ENCODE measurements around the gene PCSK6. TPM values are rescaled to one million over a fixed set of nuclear protein-coding genes. Genes with fewer than 3 reads are reported as not detected.

PCSK6 gene
- total RNA-seq, 2 experiments from 2014 or later: 0.57 TPM; not detected in 1

GRCh38 chr15:101322854-101323477 lies 166.5 kb downstream of the PCSK6 start:
- POLR2A ChIA-PET: interaction anchor here (0.7 kb wide), 1 partner anchor 313 kb away, joined by 5 read pairs; no protein-coding TSS in a partner anchor
- Histone ChIP-seq H3K4me2 (ENCODE audit: low read length) (no peak overlapping the region), H3K36me3 (ENCODE audit: insufficient read depth, low read length) (no peaks in the 10 kb centered on the region), H3K4me3 (ENCODE audit: low read depth, low read length, poor library complexity, severe bottlenecking) (no peak overlapping the region), H3K4me1 (ENCODE audit: insufficient read depth, low read length, poor library complexity, severe bottlenecking) (no peaks in the 10 kb centered on the region), H2AFZ (ENCODE audit: low read length) (no peak overlapping the region), H3K27ac (ENCODE audit: low read depth, low read length, poor library complexity, severe bottlenecking) (no peak overlapping the region), H3K79me2 (ENCODE audit: insufficient read depth, low read depth, low read length) (no peaks in the 10 kb centered on the region), H3K9me3 (ENCODE audit: low read length) (no peaks in the 10 kb centered on the region), H3K9me2 (ENCODE audit: insufficient read depth, low read length) (no peaks in the 10 kb centered on the region), H4K20me1 (ENCODE audit: insufficient read depth, low read length) (no peaks in the 10 kb centered on the region)
- CTCF ChIA-PET (ENCODE audit: unreplicated experiment): no interaction called here
- TF ChIP-seq CTCF (conservative IDR thresholded peaks at IDR 0.05; ENCODE audit: low read length): no peak
- TF ChIP-seq EZH2phosphoT487 (IDR thresholded peaks at IDR 0.05; ENCODE audit: borderline replicate concordance, low read depth, low read length): no peak
- no peak for DNase-seq (ENCODE audit: low spot score)
- intact Hi-C loops (cut with micrococcal nuclease; ENCODE audit: unreplicated experiment): no loop called here
- no TSS peak for BruUV-seq (replicated peaks)

- no TSS peak for BruUV-seq (replicated peaks)
- Histone ChIP-seq H3K36me3 (ENCODE audit: insufficient read depth, low read length) (no peaks in the 10 kb centered on the region), H3K4me3 (ENCODE audit: low read depth, low read length, poor library complexity, severe bottlenecking) (no peak overlapping the region), H3K9me3 (ENCODE audit: low read length) (no peaks in the 10 kb centered on the region), H2AFZ (ENCODE audit: low read length) (no peak overlapping the region), H3K4me1 (ENCODE audit: insufficient read depth, low read length, poor library complexity, severe bottlenecking) (no peaks in the 10 kb centered on the region), H4K20me1 (ENCODE audit: insufficient read depth, low read length) (no peaks in the 10 kb centered on the region), H3K9me2 (ENCODE audit: insufficient read depth, low read length) (no peaks in the 10 kb centered on the region), H3K4me2 (ENCODE audit: low read length) (no peak overlapping the region), H3K27ac (ENCODE audit: low read depth, low read length, poor library complexity, severe bottlenecking) (no peak overlapping the region), H3K79me2 (ENCODE audit: insufficient read depth, low read depth, low read length) (no peaks in the 10 kb centered on the region)
- ChIA-PET POLR2A (no interaction called here), CTCF (ENCODE audit: unreplicated experiment) (no interaction called here)
- DNase-seq (ENCODE audit: low spot score): no peak
- TF ChIP-seq CTCF (conservative IDR thresholded peaks at IDR 0.05; ENCODE audit: low read length) (no peak), EZH2phosphoT487 (IDR thresholded peaks at IDR 0.05; ENCODE audit: borderline replicate concordance, low read depth, low read length) (no peak)
- intact Hi-C loops (cut with micrococcal nuclease; ENCODE audit: unreplicated experiment): no loop called here
Measured at GRCh38 chr15:101322016-101322695, 167.4 kb downstream of the PCSK6 start.

GRCh38 chr15:101320501-101321052 lies 168.9 kb downstream of the PCSK6 start:
- TF ChIP-seq CTCF (conservative IDR thresholded peaks at IDR 0.05; ENCODE audit: low read length) (no peak), EZH2phosphoT487 (IDR thresholded peaks at IDR 0.05; ENCODE audit: borderline replicate concordance, low read depth, low read length) (no peak)
- H2AFZ ChIP-seq (ENCODE audit: low read length): no peak overlapping the region
- H3K27ac ChIP-seq (ENCODE audit: low read depth, low read length, poor library complexity, severe bottlenecking): no peak overlapping the region
- DNase-seq (ENCODE audit: low spot score): no peak
- CTCF ChIA-PET (ENCODE audit: unreplicated experiment): no interaction called here
- POLR2A ChIA-PET: interaction anchor here (0.6 kb wide), 1 partner anchor 448 kb away, joined by 3 read pairs; no protein-coding TSS in a partner anchor
- no peak overlapping the region for H3K4me2 ChIP-seq (ENCODE audit: low read length)
- no peaks in the 10 kb centered on the region for H3K9me3 ChIP-seq (ENCODE audit: low read length)
- intact Hi-C loops (cut with micrococcal nuclease; ENCODE audit: unreplicated experiment): no loop called here
- BruUV-seq (replicated peaks): no TSS peak
- no peaks in the 10 kb centered on the region for H4K20me1 ChIP-seq (ENCODE audit: insufficient read depth, low read length)
- H3K9me2 ChIP-seq (ENCODE audit: insufficient read depth, low read length): no peaks in the 10 kb centered on the region
- H3K4me3 ChIP-seq (ENCODE audit: low read depth, low read length, poor library complexity, severe bottlenecking): no peak overlapping the region
- H3K79me2 ChIP-seq (ENCODE audit: insufficient read depth, low read depth, low read length): no peaks in the 10 kb centered on the region
- H3K36me3 ChIP-seq (ENCODE audit: insufficient read depth, low read length): no peaks in the 10 kb centered on the region
- no peaks in the 10 kb centered on the region for H3K4me1 ChIP-seq (ENCODE audit: insufficient read depth, low read length, poor library complexity, severe bottlenecking)
